ENCODE results near the gene OR4M1.
"Not testable (repeated sequence)": the region's sequence is repeated elsewhere in the genome, so short reads cannot be mapped to it uniquely, and the experiment has no call there.

GRCh38 chr14:19803470-19803869 is 30.2 kb downstream of the OR4M1 start, which contains the start of gene OR4N2:
- TF ChIP-seq ZNF384 (IDR thresholded peaks at IDR 0.05); FOXK2 (IDR thresholded peaks at IDR 0.05); BHLHE40 (IDR thresholded peaks at IDR 0.05; ENCODE audit: borderline replicate concordance); LEF1 (IDR thresholded peaks at IDR 0.05; ENCODE audit: borderline replicate concordance); FOXM1 (IDR thresholded peaks at IDR 0.05; ENCODE audit: borderline replicate concordance); PKNOX1 (IDR thresholded peaks at IDR 0.05): not testable (repeated sequence)
